Neural cell (in vitro differentiated cells): ENCODE measurements around the gene SERTAD3. TPM values are rescaled to one million over a fixed set of nuclear protein-coding genes. Genes with fewer than 3 reads are reported as not detected.

ENCODE experiments used
- H2AFZ ChIP-seq: fragments of 200-600, 300-800 bp; sonication (generic), shearing (Covaris generic); 2 replicates; pipeline ENCODE4 v1.6.0; 2014; ENCODE audit warnings: low read depth, mild to moderate bottlenecking, antibody characterized with exemption, low read length, moderate library complexity
- H3F3A ChIP-seq: fragments of 200-600 bp; shearing (Covaris generic); 2 replicates; pipeline ENCODE4 v1.6.1; 2016; ENCODE audit warnings: mild to moderate bottlenecking, moderate library complexity, mixed read lengths, antibody characterized with exemption, low read length; ENCODE audit not compliant: insufficient read depth, poor library complexity, severe bottlenecking
- H3K27ac ChIP-seq: fragments of 200-600, 300-800 bp; sonication (generic), shearing (Covaris generic); 2 replicates; pipeline ENCODE4 v1.5.1; 2014; ENCODE audit warnings: mild to moderate bottlenecking, low read length, moderate library complexity
- H3K27me3 ChIP-seq: fragments of 300-800, 200-600 bp; sonication (generic), shearing (Covaris generic); 2 replicates; pipeline ENCODE4 v1.6.0; 2014; ENCODE audit warnings: mild to moderate bottlenecking, low read depth, low read length, moderate library complexity; ENCODE audit not compliant: insufficient read depth
- H3K36me3 ChIP-seq: fragments of 300-800, 200-600 bp; sonication (generic), shearing (Covaris generic); 2 replicates; pipeline ENCODE4 v1.5.1; 2014; ENCODE audit warnings: mild to moderate bottlenecking, antibody characterized with exemption, low read length, moderate library complexity; ENCODE audit not compliant: insufficient read depth
- H3K4me2 ChIP-seq: fragments of 300-800, 200-600 bp; sonication (generic), shearing (Covaris generic); 2 replicates; pipeline ENCODE4 v1.6.0; 2014; ENCODE audit warnings: mild to moderate bottlenecking, low read length
- H3K4me3 ChIP-seq: fragments of 300-800, 200-600 bp; sonication (generic), shearing (Covaris generic); 2 replicates; pipeline ENCODE4 v1.5.1; 2014; ENCODE audit warnings: mild to moderate bottlenecking, low read length, moderate library complexity
- H3K79me2 ChIP-seq: fragments of 200-600 bp; shearing (Covaris generic); replicated peaks from 2 replicates; pipeline ENCODE4 v1.6.0; 2014; ENCODE audit warnings: mild to moderate bottlenecking, low read length, moderate library complexity; ENCODE audit not compliant: insufficient read depth
- H3K9ac ChIP-seq: fragments of 300-800, 200-600 bp; sonication (generic), shearing (Covaris generic); 2 replicates; pipeline ENCODE4 v1.6.1; 2016; ENCODE audit warnings: mild to moderate bottlenecking, low read length, mixed read lengths
- H3K9me2 ChIP-seq: fragments of 200-600 bp; shearing (Covaris generic); 2 replicates; pipeline ENCODE4 v1.6.1; 2016; ENCODE audit warnings: mild to moderate bottlenecking, low read length, mixed read lengths; ENCODE audit not compliant: insufficient read depth
- H3K9me3 ChIP-seq: fragments of 200-600, 300-800 bp; sonication (generic), shearing (Covaris generic); 2 replicates; pipeline ENCODE4 v1.6.1; 2016; ENCODE audit warnings: mild to moderate bottlenecking, mixed run types, low read length, moderate library complexity, mixed read lengths
- H4K20me1 ChIP-seq: fragments of 200-600 bp; shearing (Covaris generic); 2 replicates; pipeline ENCODE4 v1.6.1; 2016; ENCODE audit warnings: mild to moderate bottlenecking, mixed run types; ENCODE audit not compliant: insufficient read depth
- CTCF ChIP-seq: fragments of 450-650 bp; IDR thresholded peaks from 2 replicates; pipeline ENCODE4 v1.5.1; 2014; ENCODE audit warnings: antibody characterized with exemption, mild to moderate bottlenecking, moderate library complexity; ENCODE audit not compliant: poor library complexity, severe bottlenecking
- EP300 ChIP-seq: fragments of 450-650 bp; conservative IDR thresholded peaks from 2 replicates; pipeline ENCODE4 v1.6.1; 2014; ENCODE audit warnings: antibody characterized with exemption, mild to moderate bottlenecking, moderate library complexity; ENCODE audit not compliant: poor library complexity, severe bottlenecking
- EZH2 ChIP-seq: fragments of 200-600, 300-800 bp; shearing (Covaris generic), sonication (generic); IDR thresholded peaks from 2 replicates; pipeline ENCODE4 v1.6.1; 2014; ENCODE audit warnings: antibody characterized with exemption, low read length, borderline replicate concordance, mild to moderate bottlenecking; ENCODE audit not compliant: insufficient read depth, poor library complexity, severe bottlenecking
- MXI1 ChIP-seq: fragments of 450-650 bp; conservative IDR thresholded peaks from 2 replicates; pipeline ENCODE4 v1.6.1; 2014; ENCODE audit warnings: antibody characterized with exemption, mild to moderate bottlenecking; ENCODE audit not compliant: poor library complexity, severe bottlenecking
- POLR2AphosphoS5 ChIP-seq: IDR thresholded peaks from 2 replicates; pipeline ENCODE4 v1.6.1; 2012
- RAD21 ChIP-seq: fragments of 450-650 bp; conservative IDR thresholded peaks from 2 replicates; pipeline ENCODE4 v1.6.1; 2014; ENCODE audit warnings: antibody characterized with exemption, mild to moderate bottlenecking, moderate library complexity
- REST ChIP-seq: IDR thresholded peaks from 2 replicates; pipeline ENCODE4 v1.6.1; 2012; ENCODE audit warnings: borderline replicate concordance
- SMC3 ChIP-seq: fragments of 450-650 bp; conservative IDR thresholded peaks from 2 replicates; pipeline ENCODE4 v1.6.1; 2014; ENCODE audit warnings: antibody characterized with exemption, mild to moderate bottlenecking, moderate library complexity; ENCODE audit not compliant: poor library complexity
- TAF1 ChIP-seq: IDR thresholded peaks from 2 replicates; pipeline ENCODE4 v1.6.1; 2012; ENCODE audit warnings: low read depth
- polyA plus RNA-seq: library from polyadenylated mRNA; depleted of rRNA; stranded (reverse); fragments of >200 nt; gene quantifications from 2 replicates; pipeline ENCODE4 v1.2.3, GENCODE V29; 2014
- small RNA-seq, 3 experiments: library from RNA; depleted of rRNA; stranded (forward); fragments of <200 nt; gene quantifications; one replicate each; pipeline ENCODE3, GENCODE V24; 2012

The SERTAD3 gene
- polyA plus RNA-seq, 1 donor from 2014 or later: 7.6 TPM

GRCh38 chr19:40392123-40392522 lies 52.0 kb downstream of the SERTAD3 start:
- Histone ChIP-seq H3K36me3 (no peaks in the 10 kb centered on the region), H2AFZ (no peak overlapping the region), H3K4me3 (no peak overlapping the region), H3K27ac (no peak overlapping the region), H3K9me2 (no peaks in the 10 kb centered on the region), H3K9ac (no peak overlapping the region), H3K27me3 (no peaks in the 10 kb centered on the region), H3K9me3 (no peaks in the 10 kb centered on the region), H3K4me2 (no peak overlapping the region), H3K79me2 (no peaks in the 10 kb centered on the region), H3F3A (no peaks in the 10 kb centered on the region), H4K20me1 (no peaks in the 10 kb centered on the region)
- no peak for TF ChIP-seq POLR2AphosphoS5
- no peak for TF ChIP-seq CTCF
- TF ChIP-seq EZH2: no peak
- TF ChIP-seq EP300: no peak
- no peak for TF ChIP-seq SMC3
- no peak for TF ChIP-seq MXI1
- no peak for TF ChIP-seq RAD21
- no peak for TF ChIP-seq TAF1
- no peak for TF ChIP-seq REST

Small RNA genes lying within 50 kb of the gene (small RNA-seq; reads per million reads assigned to genes)
- 0 reads per million in 3 experiments for gene RF00017

Other genes with a start within 250 kb of the SERTAD3 start
- gene TTC9B, start 226.0 kb downstream of the SERTAD3 start, polyA plus RNA-seq: 111 and 132 TPM in 2 replicates
- gene CCNP, start 217.6 kb downstream of the SERTAD3 start, polyA plus RNA-seq: 0.30 and 0.32 TPM in 2 replicates
- gene AKT2, start 159.0 kb downstream of the SERTAD3 start, polyA plus RNA-seq: 131 and 132 TPM in 2 replicates
- gene C19orf47, start 95.9 kb downstream of the SERTAD3 start, polyA plus RNA-seq: 14.3 and 22.8 TPM in 2 replicates
- 426 and 454 TPM in 2 replicates for gene PLD3, start 95.6 kb downstream of the SERTAD3 start, polyA plus RNA-seq
- gene HIPK4, start 54.2 kb downstream of the SERTAD3 start, polyA plus RNA-seq: not detected in 2 replicates
- 0.20 and 0.36 TPM in 2 replicates for gene PRX, start 31.0 kb downstream of the SERTAD3 start, polyA plus RNA-seq
- gene SERTAD1, start 18.3 kb downstream of the SERTAD3 start, polyA plus RNA-seq: 3.3 and 5.1 TPM in 2 replicates
- gene BLVRB, start 21.4 kb upstream of the SERTAD3 start, polyA plus RNA-seq: 5.0 and 9.9 TPM in 2 replicates
- 10.4 and 12.7 TPM in 2 replicates for gene SPTBN4, start 22.7 kb upstream of the SERTAD3 start, polyA plus RNA-seq
- 3.8 and 6.3 TPM in 2 replicates for gene SHKBP1, start 132.5 kb upstream of the SERTAD3 start, polyA plus RNA-seq
- gene LTBP4, start 157.0 kb upstream of the SERTAD3 start, polyA plus RNA-seq: 55.6 and 59.7 TPM in 2 replicates
- gene NUMBL, start 246.3 kb upstream of the SERTAD3 start, polyA plus RNA-seq: 20.5 and 27.7 TPM in 2 replicates